H9 (cell line): ENCODE results near the gene PTPN3. TPM values are rescaled to one million over a fixed set of nuclear protein-coding genes. Genes with fewer than 3 reads are reported as not detected.

Experiments used
- DNase-seq: peaks from one replicate; pipeline ENCODE4 v3.0.0-alpha.2; 2017
- H2AFZ ChIP-seq: one replicate; pipeline ENCODE4 v1.6.1; 2013; ENCODE audit warnings: mild to moderate bottlenecking, low read length, control low read depth, moderate library complexity
- H2AK5ac ChIP-seq: 2 replicates; pipeline ENCODE4 v1.6.1; 2013; ENCODE audit warnings: low read length, control low read depth, mixed read lengths; ENCODE audit not compliant: insufficient read length
- H2BK120ac ChIP-seq: one replicate; pipeline ENCODE4 v1.6.1; 2013; ENCODE audit warnings: low read depth, mild to moderate bottlenecking, low read length, control low read depth, inconsistent platforms; ENCODE audit not compliant: poor library complexity, severe bottlenecking
- H2BK12ac ChIP-seq: 2 replicates; pipeline ENCODE4 v1.6.1; 2013; ENCODE audit warnings: low read length, control low read depth, mixed read lengths, low read depth; ENCODE audit not compliant: insufficient read length
- H2BK15ac ChIP-seq: 2 replicates; pipeline ENCODE4 v1.6.1; 2013; ENCODE audit warnings: low read depth, low read length, control low read depth
- H2BK20ac ChIP-seq: one replicate; pipeline ENCODE4 v1.6.1; 2013; ENCODE audit warnings: low read depth, mild to moderate bottlenecking, low read length, control low read depth, inconsistent platforms; ENCODE audit not compliant: poor library complexity, severe bottlenecking
- H2BK5ac ChIP-seq: 2 replicates; pipeline ENCODE4 v1.6.1; 2013; ENCODE audit warnings: low read length, control low read depth, mixed read lengths; ENCODE audit not compliant: insufficient read length
- H3K14ac ChIP-seq: 2 replicates; pipeline ENCODE4 v1.6.1; 2013; ENCODE audit warnings: low read length, control low read depth; ENCODE audit not compliant: insufficient read depth
- H3K18ac ChIP-seq: 2 replicates; pipeline ENCODE4 v1.6.1; 2013; ENCODE audit warnings: low read depth, mild to moderate bottlenecking, mixed read lengths, low read length, control low read depth; ENCODE audit not compliant: insufficient read length
- H3K23ac ChIP-seq: 2 replicates; pipeline ENCODE4 v1.6.1; 2013; ENCODE audit warnings: low read length, control low read depth, mixed read lengths, low read depth; ENCODE audit not compliant: insufficient read length
- H3K23me2 ChIP-seq: 2 replicates; pipeline ENCODE4 v1.6.1; 2013; ENCODE audit warnings: low read depth, mild to moderate bottlenecking, mixed read lengths, low read length, control low read depth; ENCODE audit not compliant: insufficient read length, poor library complexity, severe bottlenecking
- H3K27ac ChIP-seq: 2 replicates; pipeline ENCODE4 v1.5.1; 2013; ENCODE audit warnings: low read length, control low read depth, mixed read lengths, low read depth; ENCODE audit not compliant: insufficient read length
- H3K27me3 ChIP-seq: 2 replicates; pipeline ENCODE4 v1.6.1; 2013; ENCODE audit warnings: low read length, control low read depth, inconsistent platforms; ENCODE audit not compliant: insufficient read depth
- H3K4ac ChIP-seq: 2 replicates; pipeline ENCODE4 v1.6.1; 2013; ENCODE audit warnings: low read depth, mild to moderate bottlenecking, control low read depth, inconsistent platforms, low read length, moderate library complexity
- H3K4me1 ChIP-seq: 2 replicates; pipeline ENCODE4 v1.6.1; 2013; ENCODE audit warnings: low read length, control low read depth, inconsistent platforms; ENCODE audit not compliant: insufficient read depth
- H3K4me2 ChIP-seq: 2 replicates; pipeline ENCODE4 v1.6.1; 2013; ENCODE audit warnings: low read length, control low read depth, mixed read lengths; ENCODE audit not compliant: insufficient read length, insufficient read depth
- H3K56ac ChIP-seq: 2 replicates; pipeline ENCODE4 v1.6.1; 2013; ENCODE audit warnings: low read depth, mild to moderate bottlenecking, mixed read lengths, low read length, control low read depth; ENCODE audit not compliant: insufficient read length
- H3K79me1 ChIP-seq: 2 replicates; pipeline ENCODE4 v1.6.1; 2013; ENCODE audit warnings: low read depth, mild to moderate bottlenecking, moderate library complexity, low read length, control low read depth, inconsistent platforms; ENCODE audit not compliant: insufficient read depth, poor library complexity, severe bottlenecking
- H3K79me2 ChIP-seq: 2 replicates; pipeline ENCODE4 v1.6.1; 2013; ENCODE audit warnings: low read length, control low read depth, inconsistent platforms; ENCODE audit not compliant: insufficient read depth
- H3K9ac ChIP-seq: 2 replicates; pipeline ENCODE4 v1.6.1; 2013; ENCODE audit warnings: low read length, control low read depth, mixed read lengths; ENCODE audit not compliant: insufficient read length; ENCODE audit errors: extremely low read depth
- H3K9me3 ChIP-seq: one replicate; pipeline ENCODE4 v1.6.1; 2013; ENCODE audit warnings: low read depth, low read length, inconsistent platforms; ENCODE audit not compliant: control insufficient read depth
- H3T11ph ChIP-seq: one replicate; pipeline ENCODE4 v1.6.1; 2013; ENCODE audit warnings: mild to moderate bottlenecking, low read length, control low read depth, inconsistent platforms
- H4K20me1 ChIP-seq: one replicate; pipeline ENCODE4 v1.6.1; 2013; ENCODE audit not compliant: control insufficient read depth, insufficient read length, insufficient read depth
- H4K5ac ChIP-seq: 2 replicates; pipeline ENCODE4 v1.6.1; 2013; ENCODE audit warnings: low read depth, mild to moderate bottlenecking, mixed read lengths, low read length, control low read depth; ENCODE audit not compliant: insufficient read length
- H4K8ac ChIP-seq: replicated peaks from 2 replicates; pipeline ENCODE4 v1.6.1; 2013; ENCODE audit warnings: low read length, control low read depth, mixed read lengths, low read depth; ENCODE audit not compliant: insufficient read length
- H4K91ac ChIP-seq: 2 replicates; pipeline ENCODE4 v1.6.1; 2013; ENCODE audit warnings: low read depth, mild to moderate bottlenecking, moderate library complexity, mixed read lengths, low read length, control low read depth; ENCODE audit not compliant: insufficient read length
- H3K27ac Mint-ChIP-seq, 3 experiments: 2 replicates in 2 of 3; 3 replicates in 1 of 3; pipeline ENCODE4 v1.8.0; 2020 to 2021; ENCODE audit warnings: mixed read lengths in 3 of 3, mild to moderate bottlenecking in 1 of 3, moderate library complexity in 1 of 3
- H3K27me3 Mint-ChIP-seq: 2 replicates; pipeline ENCODE4 v1.8.0; 2021; ENCODE audit warnings: low read depth, mild to moderate bottlenecking, moderate library complexity, mixed read lengths
- H3K36me3 Mint-ChIP-seq, 3 experiments: 2 replicates in 2 of 3; 3 replicates in 1 of 3; pipeline ENCODE4 v1.8.0; 2020 to 2021; ENCODE audit warnings: low read depth in 3 of 3, mixed read lengths in 3 of 3; ENCODE audit not compliant: insufficient read depth in 1 of 3
- H3K4me1 Mint-ChIP-seq, 2 experiments: 2 replicates each; pipeline ENCODE4 v1.8.0; 2020; ENCODE audit warnings: mixed read lengths in 2 of 2
- H3K4me3 Mint-ChIP-seq, 2 experiments: 2 replicates in 1 of 2; 3 replicates in 1 of 2; pipeline ENCODE4 v1.8.0; 2020 to 2021; ENCODE audit warnings: mild to moderate bottlenecking in 2 of 2, mixed read lengths in 2 of 2, moderate library complexity in 1 of 2
- H3K9me3 Mint-ChIP-seq, 2 experiments: 2 replicates in 1 of 2; 3 replicates in 1 of 2; pipeline ENCODE4 v1.8.0; 2020; ENCODE audit warnings: mild to moderate bottlenecking in 2 of 2, mixed read lengths in 2 of 2, moderate library complexity in 1 of 2
- WGBS: extraction: QIAGEN DNeasy Blood & Tissue Kit; methylation state at CpG from one replicate; pipeline ENCODE4 v1.1.7; 2013; ENCODE audit warnings: missing lambda C conversion rate, low lambda C conversion rate, mixed read lengths; ENCODE audit not compliant: insufficient read length; ENCODE audit errors: extremely low coverage; 5-methylcytosine and 5-hydroxymethylcytosine counted together
- total RNA-seq: library from RNA; stranded (reverse); gene quantifications from 2 replicates; pipeline ENCODE4 v1.2.1, GENCODE V29; 2021
- TF ChIP-seq, protein P1 (sequence below): fragments of 200-600 bp; sonication (generic); conservative IDR thresholded peaks from 3 replicates; pipeline ENCODE4 v1.8.0; 2021; ENCODE audit warnings: antibody characterized with exemption, mild to moderate bottlenecking

PTPN3 gene
- total RNA-seq, 1 experiment from 2014 or later: 2.6 TPM

DNA sequence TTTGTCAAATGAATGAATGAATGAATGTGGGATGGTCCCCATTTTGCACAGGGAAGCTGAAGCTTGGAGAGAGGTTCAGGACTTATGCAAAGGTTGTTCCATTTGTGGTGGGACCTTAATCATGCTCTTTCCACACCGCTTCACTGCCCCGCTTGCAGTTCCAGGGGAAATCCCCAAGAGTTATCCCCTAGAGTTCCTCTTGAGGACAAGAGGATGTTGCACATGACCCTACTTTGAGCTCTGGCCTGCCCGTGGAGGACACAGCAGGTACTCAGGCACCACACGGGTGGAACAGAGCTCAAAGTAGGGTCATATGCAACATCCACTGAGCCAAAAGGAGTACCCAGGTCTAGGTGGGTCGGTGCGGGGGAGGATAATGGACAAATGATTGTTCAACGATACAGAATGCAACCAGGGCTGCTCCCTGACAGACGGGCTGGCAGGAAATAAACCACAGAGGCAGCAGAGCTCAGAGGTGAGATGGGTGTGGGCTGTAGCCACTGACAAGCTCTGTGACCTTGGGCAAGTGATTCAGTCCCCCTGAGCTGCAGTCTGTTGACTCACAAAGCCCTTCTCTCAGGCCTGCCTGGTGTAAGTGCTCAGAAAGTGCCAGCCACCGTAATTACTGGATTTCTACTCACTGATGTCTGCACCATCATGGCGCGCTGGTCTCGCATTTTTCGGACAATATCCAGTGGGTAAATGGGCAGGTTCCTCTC, 116.9 kb downstream of the PTPN3 start:
- Histone ChIP-seq H3K9me3 (no peaks in the 10 kb centered on the region), H4K5ac (no peak overlapping the region), H3K14ac (no peak overlapping the region; the same call in 1 of the 2 replicates), H4K20me1 (no peaks in the 10 kb centered on the region), H2BK120ac (no peak overlapping the region), H3K27ac (no peak overlapping the region), H2BK12ac (no peak overlapping the region), H3K27me3 (no peaks in the 10 kb centered on the region), H4K91ac (no peak overlapping the region), H2BK15ac (no peak overlapping the region), H3K79me2 (no peaks in the 10 kb centered on the region), H3K56ac (no peak overlapping the region), H3K18ac (no peak overlapping the region), H3K23ac (no peak overlapping the region), H2BK20ac (no peak overlapping the region), H3T11ph (no peak overlapping the region), H3K4me1 (no peaks in the 10 kb centered on the region; the same call in 1 of the 2 replicates), H2AFZ (no peak overlapping the region), H3K79me1 (no peaks in the 10 kb centered on the region), H2BK5ac (no peak overlapping the region), H3K23me2 (no peaks in the 10 kb centered on the region), H4K8ac (no peak overlapping the region), H3K4me2 (no peak overlapping the region), H3K4ac (no peak overlapping the region), H3K9ac (no peak overlapping the region), H2AK5ac (no peak overlapping the region)
- Mint-ChIP-seq H3K9me3 (peaks cover 0 to 4% of the 10 kb centered on the region in 2 experiments; a peak in 2 of 5 replicates), H3K4me3 (no peak overlapping the region), H3K4me1 (peaks cover 7 to 10% of the 10 kb centered on the region in 2 experiments), H3K36me3 (peaks cover 0 to 10% (median 6%) of the 10 kb centered on the region in 3 experiments; a peak in 4 of 7 replicates), H3K27ac (no peak overlapping the region; a peak in 1 of 7 replicates), H3K27me3 (no peaks in the 10 kb centered on the region)
- TF ChIP-seq, protein P1, sequence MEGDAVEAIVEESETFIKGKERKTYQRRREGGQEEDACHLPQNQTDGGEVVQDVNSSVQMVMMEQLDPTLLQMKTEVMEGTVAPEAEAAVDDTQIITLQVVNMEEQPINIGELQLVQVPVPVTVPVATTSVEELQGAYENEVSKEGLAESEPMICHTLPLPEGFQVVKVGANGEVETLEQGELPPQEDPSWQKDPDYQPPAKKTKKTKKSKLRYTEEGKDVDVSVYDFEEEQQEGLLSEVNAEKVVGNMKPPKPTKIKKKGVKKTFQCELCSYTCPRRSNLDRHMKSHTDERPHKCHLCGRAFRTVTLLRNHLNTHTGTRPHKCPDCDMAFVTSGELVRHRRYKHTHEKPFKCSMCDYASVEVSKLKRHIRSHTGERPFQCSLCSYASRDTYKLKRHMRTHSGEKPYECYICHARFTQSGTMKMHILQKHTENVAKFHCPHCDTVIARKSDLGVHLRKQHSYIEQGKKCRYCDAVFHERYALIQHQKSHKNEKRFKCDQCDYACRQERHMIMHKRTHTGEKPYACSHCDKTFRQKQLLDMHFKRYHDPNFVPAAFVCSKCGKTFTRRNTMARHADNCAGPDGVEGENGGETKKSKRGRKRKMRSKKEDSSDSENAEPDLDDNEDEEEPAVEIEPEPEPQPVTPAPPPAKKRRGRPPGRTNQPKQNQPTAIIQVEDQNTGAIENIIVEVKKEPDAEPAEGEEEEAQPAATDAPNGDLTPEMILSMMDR: no peak
- no peak for DNase-seq
- no CpG with 5 or more reads among the region's 13 CpGs for WGBS
